DMS53 treated with DMSO at 0.1 percent for 48 hours (cell line): ENCODE data around the gene POR.

ENCODE experiments used
- DNase-seq: peaks from one replicate; lab custom pipeline; 2025; ENCODE audit not compliant: unreplicated experiment; lab: John Stamatoyannopoulos, UW

POR gene

DNA sequence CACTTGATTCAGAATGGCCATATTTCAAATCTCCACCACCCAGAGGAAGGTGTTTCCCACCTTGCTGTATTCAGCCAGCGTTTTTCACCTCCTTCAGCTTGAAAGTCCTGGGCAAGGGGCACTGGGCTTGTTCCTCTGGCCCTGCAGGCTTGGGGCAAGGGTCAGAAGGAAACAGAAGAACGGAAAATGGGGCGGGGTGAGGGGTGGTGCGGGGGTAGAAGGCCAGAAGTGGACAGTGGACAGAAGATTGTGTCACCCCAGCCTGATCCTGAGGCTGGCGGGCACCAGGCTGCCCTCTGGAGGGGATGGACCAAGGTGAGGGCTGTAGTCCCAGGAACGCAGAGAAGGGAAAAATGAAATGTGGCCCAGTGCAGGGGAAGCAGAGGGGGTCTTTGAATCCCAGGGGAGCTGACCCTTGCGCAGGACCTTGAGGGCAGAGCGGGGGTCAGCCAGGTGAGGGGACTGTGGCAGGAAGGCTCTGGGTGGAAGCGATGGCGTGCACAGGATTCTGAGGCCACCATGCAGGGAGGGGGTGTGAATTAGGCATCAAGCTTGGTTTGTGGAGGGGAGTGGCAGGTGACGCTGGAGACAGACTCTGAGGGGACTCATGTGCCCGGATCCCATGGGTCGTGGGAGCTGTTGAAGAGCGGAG, 56.5 kb downstream of the POR start:
- no peak for DNase-seq

DNA sequence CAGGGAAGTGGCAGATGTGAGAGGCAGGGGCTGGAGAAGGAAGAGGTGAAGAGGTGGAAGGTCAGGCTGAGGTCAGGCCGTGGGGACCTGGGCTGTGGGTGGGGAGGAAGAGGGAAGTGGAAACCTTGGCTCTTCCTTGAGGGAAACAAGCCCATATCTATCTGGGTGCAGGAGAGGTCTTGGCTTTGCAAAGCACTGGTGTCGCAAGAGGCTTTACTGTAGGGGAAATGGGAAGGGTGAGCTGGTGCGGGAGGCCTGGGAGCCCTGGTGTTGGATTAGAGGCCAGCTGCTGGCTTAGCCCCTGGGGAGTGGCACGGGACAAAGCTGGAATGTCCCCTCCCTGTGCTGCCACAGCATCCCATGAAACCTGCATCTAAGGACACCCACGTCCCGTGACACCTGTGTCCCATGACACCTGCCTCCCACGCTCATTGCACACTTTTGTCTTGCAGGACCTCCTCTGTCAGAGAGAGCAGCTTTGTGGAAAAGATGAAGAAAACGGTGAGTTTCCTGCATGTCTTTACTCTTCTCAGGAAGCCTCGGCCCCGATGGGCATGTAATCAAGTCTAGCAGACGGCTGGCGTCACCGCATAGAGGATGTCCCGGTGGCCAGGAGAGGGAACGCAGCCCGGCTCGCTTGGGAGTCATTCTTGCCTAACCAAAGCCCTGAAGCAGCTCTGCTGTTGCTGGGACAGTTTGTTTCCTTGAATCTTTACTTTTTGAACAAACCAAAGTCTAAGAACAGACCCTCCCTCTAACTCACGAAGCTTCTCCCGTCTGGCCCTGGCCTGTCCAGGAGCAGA, 57.2 kb downstream of the POR start:
- no peak for DNase-seq

DNA sequence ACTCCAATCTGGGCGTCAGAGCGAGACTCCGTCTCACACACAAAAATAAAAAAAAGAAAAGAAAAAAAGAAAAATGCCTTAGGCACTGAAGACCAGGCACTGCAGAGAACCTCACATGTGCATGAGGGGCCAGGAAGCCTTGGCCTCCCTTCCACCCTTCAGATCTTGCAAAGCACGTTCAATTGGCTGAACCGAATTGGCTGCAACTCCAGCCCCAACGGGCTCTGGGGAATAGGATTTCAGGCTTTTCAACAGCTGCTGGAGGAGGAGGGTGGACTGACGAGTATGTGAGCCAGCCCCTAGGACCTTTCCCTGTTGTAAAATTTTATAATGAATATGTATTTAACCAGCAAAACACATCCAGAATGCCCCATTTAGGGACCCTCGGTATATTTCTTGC, 62.8 kb downstream of the POR start:
- DNase-seq: no peak

DNA sequence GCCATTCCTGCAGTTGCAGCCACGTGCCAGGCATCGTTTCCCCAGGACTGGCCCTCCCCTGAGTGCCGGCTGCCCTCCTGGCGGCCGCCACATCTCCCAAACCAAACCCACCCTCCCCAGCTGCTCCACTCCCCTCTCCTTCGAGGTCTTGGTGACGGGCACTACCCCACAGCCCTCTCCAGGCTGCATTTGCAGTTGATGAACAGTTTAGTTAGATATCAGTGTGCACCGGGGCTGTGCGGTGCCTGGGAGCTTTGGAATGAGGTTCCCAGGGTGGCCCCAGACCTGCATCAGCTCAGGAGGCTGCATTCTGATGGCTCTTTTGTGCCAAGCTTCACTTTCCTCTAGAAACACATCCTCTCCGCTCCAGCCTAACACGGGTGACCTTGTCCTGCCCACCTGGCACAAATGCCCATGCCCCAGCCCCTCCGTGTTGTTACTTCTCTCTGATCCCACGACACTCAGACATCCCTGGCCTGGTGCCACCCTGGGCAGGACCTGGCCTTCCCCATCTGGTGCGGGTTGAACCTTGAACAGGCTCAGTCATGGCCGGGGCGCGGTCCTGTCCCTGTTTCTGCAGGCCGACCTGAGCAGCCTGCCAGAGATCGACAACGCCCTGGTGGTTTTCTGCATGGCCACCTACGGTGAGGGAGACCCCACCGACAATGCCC, 64.9 kb downstream of the POR start:
- DNase-seq: no peak

DNA sequence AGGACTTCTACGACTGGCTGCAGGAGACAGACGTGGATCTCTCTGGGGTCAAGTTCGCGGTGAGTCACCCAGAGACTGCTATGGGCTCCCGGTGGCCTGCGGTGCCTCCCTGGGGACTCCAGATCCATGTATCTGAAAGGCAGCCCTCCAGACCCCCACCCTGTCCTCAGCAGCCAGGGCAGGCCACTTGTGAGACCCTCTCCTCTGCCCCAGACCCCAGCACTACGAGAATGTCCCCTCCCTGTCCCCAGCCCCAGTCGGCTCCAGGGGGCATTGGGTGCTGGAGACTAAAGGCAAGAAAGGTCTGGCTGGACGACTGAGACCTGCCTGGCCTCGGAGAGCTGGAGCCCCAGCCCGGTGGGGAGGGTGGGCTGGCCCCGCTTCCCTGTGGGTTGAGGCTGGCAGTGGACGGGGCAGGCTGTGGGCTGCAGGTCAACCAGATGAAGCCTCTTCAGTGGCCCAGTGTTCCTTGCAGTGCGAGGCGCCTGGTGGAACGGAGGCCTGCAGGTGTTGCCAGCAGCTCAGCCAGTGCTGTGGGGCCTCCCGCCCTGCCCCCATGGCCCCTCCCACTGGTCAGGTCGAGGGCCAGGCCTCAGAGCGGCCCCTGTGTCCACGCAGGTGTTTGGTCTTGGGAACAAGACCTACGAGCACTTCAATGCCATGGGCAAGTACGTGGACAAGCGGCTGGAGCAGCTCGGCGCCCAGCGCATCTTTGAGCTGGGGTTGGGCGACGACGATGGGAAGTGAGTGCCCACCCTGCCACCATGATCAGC, 65.7 kb downstream of the POR start:
- DNase-seq: no peak

DNA sequence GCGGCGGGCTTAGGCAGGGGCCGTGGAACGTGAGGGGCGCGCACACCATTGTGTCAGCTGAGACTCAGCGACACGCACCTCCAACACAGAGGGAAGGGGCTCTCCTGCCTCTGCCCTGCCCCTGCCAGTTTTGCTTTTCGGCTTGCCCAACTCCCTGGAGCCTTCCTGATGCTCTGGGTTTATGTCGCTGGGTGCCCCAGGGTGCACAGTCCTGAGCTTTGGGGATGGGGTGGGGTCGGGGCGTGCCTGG, 66.2 kb downstream of the POR start:
- DNase-seq: no peak

DNA sequence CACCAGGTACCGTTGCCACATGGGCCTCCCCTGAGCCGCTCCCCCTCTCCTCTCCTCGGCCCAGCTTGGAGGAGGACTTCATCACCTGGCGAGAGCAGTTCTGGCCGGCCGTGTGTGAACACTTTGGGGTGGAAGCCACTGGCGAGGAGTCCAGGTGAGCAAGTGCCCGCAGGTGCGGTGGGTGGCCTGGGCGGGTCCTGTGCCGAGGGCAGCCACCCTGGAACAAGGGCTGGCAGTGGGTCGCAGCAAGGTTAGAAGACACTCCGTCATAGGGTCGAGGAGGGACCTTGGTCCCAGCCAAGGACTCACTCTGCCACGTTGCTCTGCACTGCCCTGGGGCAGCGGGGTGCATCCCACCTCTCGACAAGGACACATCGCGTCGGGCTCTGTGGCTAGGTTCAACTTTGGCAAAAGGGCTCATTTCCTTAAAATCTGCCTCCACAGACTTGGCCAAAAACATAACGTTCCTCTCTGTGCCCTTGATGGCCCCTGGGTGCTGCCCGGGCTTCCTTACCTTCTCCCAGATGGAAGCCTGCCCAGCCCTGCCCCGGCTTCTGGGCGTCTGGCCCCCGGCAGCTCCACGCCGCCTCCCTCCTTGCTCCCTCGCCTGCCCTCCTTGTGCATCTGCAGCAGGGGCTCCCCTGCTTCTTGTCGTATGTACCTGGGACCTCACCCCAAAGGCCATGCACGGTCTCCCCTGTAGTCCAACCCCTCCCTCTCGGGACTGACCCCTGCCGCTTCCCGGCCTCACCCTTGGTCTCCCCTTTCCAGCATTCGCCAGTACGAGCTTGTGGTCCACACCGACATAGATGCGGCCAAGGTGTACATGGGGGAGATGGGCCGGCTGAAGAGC, 66.7 kb downstream of the POR start:
- DNase-seq: no peak

DNA sequence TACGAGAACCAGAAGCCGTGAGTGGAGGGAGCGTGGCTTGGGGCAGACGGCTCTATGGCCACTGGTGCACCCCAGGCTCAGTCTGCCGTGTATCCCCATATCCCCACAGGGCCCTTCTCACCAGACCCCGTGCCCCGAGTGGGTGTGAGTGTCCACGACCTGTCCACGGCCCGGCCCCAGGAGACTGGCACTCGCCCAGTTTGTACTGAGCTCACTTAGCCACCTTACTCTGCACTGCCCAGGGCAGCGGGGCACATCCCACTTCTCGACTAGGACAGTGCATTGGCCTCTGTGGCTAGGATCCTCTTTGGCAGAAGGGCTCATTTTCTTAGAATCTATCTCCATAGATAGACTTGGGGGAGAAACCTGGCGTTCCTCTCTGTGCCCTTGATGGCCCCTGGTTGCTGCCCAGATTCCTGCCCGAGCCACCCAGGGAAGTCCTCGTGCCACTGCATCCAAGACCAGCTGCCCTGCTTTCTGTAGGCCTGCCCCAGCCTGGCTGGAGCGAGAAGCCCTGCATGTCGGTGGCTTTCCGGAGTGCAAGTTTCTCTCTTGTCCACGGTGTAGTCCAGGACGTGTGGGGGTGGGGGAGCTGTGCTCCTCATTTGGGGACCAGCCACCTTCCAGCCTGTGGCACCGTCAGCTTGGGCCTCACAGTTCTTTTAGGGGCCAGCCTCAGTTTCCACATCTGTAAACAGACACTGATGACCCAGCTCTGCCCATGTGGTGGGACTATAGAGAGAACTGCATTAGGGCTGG, 67.5 kb downstream of the POR start:
- DNase-seq: no peak

DNA sequence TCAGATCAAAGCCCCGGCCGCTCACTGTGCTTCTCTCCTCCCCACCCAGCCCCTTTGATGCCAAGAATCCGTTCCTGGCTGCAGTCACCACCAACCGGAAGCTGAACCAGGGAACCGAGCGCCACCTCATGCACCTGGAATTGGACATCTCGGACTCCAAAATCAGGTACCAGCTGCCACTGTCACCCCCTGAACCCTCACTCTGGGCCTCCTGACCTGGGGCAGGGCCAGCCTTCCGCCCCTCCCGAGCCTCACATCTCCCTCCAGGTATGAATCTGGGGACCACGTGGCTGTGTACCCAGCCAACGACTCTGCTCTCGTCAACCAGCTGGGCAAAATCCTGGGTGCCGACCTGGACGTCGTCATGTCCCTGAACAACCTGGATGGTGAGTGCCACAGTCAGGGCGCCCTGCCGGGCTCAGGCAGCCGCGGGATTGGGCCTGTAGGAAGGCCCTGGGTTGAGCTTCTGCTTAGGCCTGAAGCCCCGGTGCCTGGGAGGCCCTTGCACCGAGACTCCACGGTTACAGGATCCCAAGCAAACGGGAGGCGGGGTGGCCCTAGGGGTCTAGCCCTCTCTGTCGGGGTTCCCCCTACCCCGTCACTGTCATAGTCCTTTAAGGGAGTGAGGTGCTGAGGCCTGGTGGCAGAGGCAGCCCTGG, 68.6 kb downstream of the POR start:
- no peak for DNase-seq

DNA sequence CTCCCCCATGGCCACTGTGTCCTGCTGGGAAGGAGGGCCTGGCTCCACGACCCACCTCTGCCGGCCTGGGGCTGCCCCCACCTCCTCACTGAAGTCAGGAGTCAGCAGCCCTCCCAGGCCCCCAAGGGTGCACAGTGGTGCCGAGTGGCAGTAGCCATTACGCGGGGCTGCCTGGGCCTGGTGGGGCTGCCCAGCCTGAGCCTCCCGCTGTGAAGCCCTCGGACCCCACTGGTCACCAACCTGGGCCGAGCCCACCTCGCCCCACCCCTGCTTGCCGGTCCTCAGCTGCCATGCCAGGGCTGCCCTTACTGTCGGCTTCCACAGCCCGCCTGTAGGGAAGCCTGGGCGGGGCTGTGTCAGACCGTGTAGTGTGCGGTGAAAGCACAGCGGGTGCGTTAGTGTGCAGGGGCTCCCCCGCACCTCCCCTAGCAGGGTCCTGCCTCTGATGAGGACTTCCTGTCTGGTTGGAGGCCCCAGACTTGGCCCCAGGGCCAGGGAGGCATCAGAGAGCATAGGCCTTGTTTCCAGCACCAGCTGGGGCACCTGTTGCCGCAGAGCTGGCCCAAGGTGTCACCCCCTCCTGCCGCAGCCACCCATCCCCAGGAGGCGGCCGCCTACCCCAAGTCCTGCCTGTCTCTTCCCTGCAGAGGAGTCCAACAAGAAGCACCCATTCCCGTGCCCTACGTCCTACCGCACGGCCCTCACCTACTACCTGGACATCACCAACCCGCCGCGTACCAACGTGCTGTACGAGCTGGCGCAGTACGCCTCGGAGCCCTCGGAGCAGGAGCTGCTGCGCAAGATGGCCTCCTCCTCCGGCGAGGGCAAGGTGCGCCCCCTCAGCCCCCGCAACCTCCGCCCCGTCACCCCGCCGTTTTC, 69.4 kb downstream of the POR start:
- no peak for DNase-seq

DNA sequence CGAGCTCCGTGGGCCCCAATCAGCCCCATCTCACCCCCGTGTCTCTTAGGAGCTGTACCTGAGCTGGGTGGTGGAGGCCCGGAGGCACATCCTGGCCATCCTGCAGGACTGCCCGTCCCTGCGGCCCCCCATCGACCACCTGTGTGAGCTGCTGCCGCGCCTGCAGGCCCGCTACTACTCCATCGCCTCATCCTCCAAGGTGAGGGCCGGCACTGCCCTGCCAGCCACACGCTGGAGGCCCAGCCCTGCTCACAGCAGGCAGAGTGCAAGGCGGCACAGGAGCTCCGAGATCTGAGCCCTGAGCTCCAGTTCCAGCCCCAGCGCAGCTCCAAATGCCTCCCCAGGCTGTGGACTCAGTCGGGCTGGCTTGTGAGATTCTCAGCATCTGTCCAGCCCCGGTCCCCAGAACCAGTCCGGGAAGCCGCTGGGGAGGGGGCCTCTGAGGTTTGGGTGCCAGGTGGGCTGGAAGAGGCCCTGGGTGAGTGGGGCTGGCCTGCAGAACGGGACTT, 70.1 kb downstream of the POR start:
- no peak for DNase-seq

DNA sequence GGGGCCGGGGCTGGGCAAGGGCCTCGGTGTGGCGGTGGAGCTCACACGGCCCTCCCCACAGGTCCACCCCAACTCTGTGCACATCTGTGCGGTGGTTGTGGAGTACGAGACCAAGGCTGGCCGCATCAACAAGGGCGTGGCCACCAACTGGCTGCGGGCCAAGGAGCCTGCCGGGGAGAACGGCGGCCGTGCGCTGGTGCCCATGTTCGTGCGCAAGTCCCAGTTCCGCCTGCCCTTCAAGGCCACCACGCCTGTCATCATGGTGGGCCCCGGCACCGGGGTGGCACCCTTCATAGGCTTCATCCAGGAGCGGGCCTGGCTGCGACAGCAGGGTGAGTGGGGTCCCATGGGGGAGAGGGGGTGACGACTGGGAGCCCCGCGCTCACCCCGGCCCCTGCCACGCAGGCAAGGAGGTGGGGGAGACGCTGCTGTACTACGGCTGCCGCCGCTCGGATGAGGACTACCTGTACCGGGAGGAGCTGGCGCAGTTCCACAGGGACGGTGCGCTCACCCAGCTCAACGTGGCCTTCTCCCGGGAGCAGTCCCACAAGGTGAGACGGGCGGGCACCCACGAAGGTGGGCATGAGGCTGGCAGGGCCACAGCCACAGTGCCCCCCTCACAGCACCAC, 70.7 kb downstream of the POR start:
- DNase-seq: no peak

DNA sequence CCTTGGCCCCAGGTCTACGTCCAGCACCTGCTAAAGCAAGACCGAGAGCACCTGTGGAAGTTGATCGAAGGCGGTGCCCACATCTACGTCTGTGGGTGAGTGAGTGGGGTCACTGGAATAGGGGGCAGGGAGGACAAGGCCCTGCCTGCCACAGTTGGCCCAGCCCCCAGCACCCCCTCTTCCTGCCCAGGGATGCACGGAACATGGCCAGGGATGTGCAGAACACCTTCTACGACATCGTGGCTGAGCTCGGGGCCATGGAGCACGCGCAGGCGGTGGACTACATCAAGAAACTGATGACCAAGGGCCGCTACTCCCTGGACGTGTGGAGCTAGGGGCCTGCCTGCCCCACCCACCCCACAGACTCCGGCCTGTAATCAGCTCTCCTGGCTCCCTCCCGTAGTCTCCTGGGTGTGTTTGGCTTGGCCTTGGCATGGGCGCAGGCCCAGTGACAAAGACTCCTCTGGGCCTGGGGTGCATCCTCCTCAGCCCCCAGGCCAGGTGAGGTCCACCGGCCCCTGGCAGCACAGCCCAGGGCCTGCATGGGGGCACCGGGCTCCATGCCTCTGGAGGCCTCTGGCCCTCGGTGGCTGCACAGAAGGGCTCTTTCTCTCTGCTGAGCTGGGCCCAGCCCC, 71.3 kb downstream of the POR start:
- no peak for DNase-seq

DNA sequence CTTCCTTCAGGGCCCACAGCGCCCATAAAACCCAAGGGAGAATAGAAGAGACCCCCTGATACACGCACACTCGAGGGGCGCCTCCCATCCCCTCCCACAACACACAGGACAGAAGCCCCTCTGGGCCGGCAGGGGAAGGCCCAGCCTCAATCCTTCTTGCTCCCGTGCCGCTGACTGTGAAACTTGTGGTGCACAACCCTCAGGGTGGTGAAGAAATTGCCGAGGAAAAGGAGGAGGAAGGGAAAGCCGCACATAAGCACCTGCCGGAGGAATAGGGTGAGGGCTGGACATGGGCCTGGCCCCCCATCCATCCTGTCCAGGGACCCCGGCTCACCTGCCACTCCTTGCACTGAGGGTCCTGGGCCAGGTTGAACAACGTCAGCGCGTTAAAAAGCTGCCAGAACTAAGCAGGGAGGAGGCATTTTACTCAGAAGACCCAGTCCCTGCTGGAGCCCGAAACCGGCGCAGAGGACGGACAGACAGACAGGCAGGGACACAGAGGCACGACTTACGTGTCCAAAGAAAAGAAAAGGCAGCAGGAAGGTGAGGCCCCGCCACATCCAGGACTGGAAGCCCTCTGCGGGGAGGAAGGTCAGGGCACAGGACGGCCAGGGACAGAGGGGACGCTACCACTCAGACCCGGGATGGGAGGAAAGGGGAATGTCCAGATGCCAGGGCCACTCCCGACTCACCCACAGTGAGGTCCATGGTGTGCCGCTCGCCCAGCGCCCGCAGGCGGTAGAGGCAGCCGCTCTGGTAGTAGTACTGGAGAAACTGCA, 72.3 kb downstream of the POR start:
- DNase-seq: no peak

DNA sequence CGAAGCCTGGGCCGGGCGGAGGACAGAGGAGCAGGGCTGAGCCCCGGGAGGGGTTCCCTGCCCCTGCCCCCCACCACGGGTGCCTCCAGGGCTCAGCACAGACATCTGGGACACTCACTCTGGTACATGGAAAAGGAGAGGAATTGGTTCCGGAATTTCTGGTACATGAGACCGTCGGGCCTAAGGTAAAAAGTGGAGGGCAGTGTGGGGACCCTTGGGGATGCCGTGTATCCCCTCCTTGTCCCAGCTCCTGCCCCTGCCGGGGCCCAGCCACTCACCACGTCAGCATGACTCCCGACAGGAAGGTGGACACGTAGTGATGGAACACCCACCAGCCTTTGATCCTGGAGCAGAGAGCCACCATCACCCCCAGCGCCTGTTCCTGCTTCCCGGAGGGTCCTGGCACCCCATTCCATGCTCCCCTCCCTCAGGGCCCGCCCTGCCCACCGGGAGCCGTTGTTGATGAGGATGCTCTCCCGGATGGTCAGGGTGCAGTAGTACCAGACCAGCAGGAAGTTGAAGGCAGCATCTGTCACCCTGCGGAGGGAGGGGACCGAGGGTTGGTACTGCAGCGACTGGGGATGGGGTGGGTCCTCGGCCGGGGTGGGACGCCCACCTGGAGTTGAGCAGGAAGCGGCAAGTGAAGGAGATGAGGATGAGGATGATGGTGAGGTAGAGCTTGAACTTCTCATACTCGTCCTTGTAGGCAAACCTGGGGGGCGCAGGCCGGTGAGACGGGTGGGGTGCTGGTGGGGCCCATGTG, 73.0 kb downstream of the POR start:
- no peak for DNase-seq
